Measurements from ENCODE around the gene COG6.

The COG6 gene

GRCh38 chr13:39635564-39635963 is 19.9 kb upstream of the COG6 start:
- TF ChIP-seq SIN3A (IDR thresholded peaks at IDR 0.05; ENCODE audit: borderline replicate concordance, insufficient read depth, low read length) = no peak
- no peak for TF ChIP-seq TAF1 (IDR thresholded peaks at IDR 0.05; ENCODE audit: borderline replicate concordance, insufficient read depth, low read length)
- no peak for TF ChIP-seq POLR2AphosphoS5 (IDR thresholded peaks at IDR 0.05; ENCODE audit: low read depth, low read length)
- no peak for TF ChIP-seq REST (IDR thresholded peaks at IDR 0.05; ENCODE audit: insufficient read depth in 1 of 2, low read depth in 2 of 2, low read length in 2 of 2)

GRCh38 chr13:39637890-39638289 is 17.6 kb upstream of the COG6 start:
- TF ChIP-seq TAF1 (IDR thresholded peaks at IDR 0.05; ENCODE audit: borderline replicate concordance, insufficient read depth, low read length) = no peak
- no peak for TF ChIP-seq SIN3A (IDR thresholded peaks at IDR 0.05; ENCODE audit: borderline replicate concordance, insufficient read depth, low read length)
- TF ChIP-seq POLR2AphosphoS5 (IDR thresholded peaks at IDR 0.05; ENCODE audit: low read depth, low read length) = no peak
- TF ChIP-seq FOXP2 (optimal IDR thresholded peaks at IDR 0.05; ENCODE audit: borderline replicate concordance, extremely low read depth, extremely low read length, insufficient read depth) = no peak
- TF ChIP-seq REST (IDR thresholded peaks at IDR 0.05; ENCODE audit: insufficient read depth in 1 of 2, low read depth in 2 of 2, low read length in 2 of 2) = no peak

- TF ChIP-seq FOXP2 (optimal IDR thresholded peaks at IDR 0.05; ENCODE audit: borderline replicate concordance, extremely low read depth, extremely low read length, insufficient read depth) (no peak), TAF1 (IDR thresholded peaks at IDR 0.05; ENCODE audit: borderline replicate concordance, insufficient read depth, low read length) (no peak), POLR2AphosphoS5 (IDR thresholded peaks at IDR 0.05; ENCODE audit: low read depth, low read length) (no peak), REST (IDR thresholded peaks at IDR 0.05; ENCODE audit: insufficient read depth in 1 of 2, low read depth in 2 of 2, low read length in 2 of 2) (no peak), SIN3A (IDR thresholded peaks at IDR 0.05; ENCODE audit: borderline replicate concordance, insufficient read depth, low read length) (no peak)
Observed at GRCh38 chr13:39641645-39642044, 13.8 kb upstream of the COG6 start.

GRCh38 chr13:39646122-39646521 is 9.3 kb upstream of the COG6 start:
- TF ChIP-seq POLR2AphosphoS5 (IDR thresholded peaks at IDR 0.05; ENCODE audit: low read depth, low read length) (no peak), FOXP2 (optimal IDR thresholded peaks at IDR 0.05; ENCODE audit: borderline replicate concordance, extremely low read depth, extremely low read length, insufficient read depth) (no peak), SIN3A (IDR thresholded peaks at IDR 0.05; ENCODE audit: borderline replicate concordance, insufficient read depth, low read length) (no peak), TAF1 (IDR thresholded peaks at IDR 0.05; ENCODE audit: borderline replicate concordance, insufficient read depth, low read length) (no peak), REST (IDR thresholded peaks at IDR 0.05; ENCODE audit: insufficient read depth in 1 of 2, low read depth in 2 of 2, low read length in 2 of 2) (no peak)

DNA sequence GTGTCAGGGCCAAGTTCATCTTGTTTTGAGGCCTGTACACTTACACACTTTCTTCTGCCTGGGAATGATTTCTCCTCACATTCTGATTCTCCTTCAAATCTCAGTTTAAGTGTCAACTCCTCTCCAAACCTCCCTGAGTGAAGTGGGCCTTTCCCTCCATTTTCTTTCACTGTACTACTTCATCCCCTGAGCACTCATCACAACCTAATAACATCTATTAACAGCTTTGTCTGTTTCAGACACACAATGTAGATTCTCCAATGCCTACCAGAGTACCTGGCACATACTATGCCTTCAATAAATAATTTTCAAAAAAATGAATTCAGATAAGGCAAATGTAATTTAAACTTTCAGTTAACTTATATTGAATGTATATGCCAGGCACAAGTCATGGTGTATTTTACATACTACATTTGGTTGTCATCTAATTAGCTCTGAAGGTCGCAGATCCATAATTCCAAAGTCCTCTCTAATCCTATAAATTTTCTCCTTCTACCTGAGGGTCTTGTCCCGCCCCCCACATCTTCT is 357 bp upstream of the COG6 start:
- TF ChIP-seq POLR2AphosphoS5 (IDR thresholded peaks at IDR 0.05; ENCODE audit: low read depth, low read length) (no peak), SIN3A (IDR thresholded peaks at IDR 0.05; ENCODE audit: borderline replicate concordance, insufficient read depth, low read length) (no peak), FOXP2 (optimal IDR thresholded peaks at IDR 0.05; ENCODE audit: borderline replicate concordance, extremely low read depth, extremely low read length, insufficient read depth) (no peak), REST (IDR thresholded peaks at IDR 0.05; ENCODE audit: insufficient read depth in 1 of 2, low read depth in 2 of 2, low read length in 2 of 2) (no peak), TAF1 (IDR thresholded peaks at IDR 0.05; ENCODE audit: borderline replicate concordance, insufficient read depth, low read length) (no peak)
